Fibroblast of skin of right quadriceps (primary cell): Measurements from ENCODE around the gene ANP32B.
"Not testable (repeated sequence)": the region's sequence is repeated elsewhere in the genome, so short reads cannot be mapped to it uniquely, and the experiment has no call there.

ENCODE experiments used
- DNase-seq: peaks from one replicate; pipeline ENCODE4 v3.0.0-alpha.2; 2013

The ANP32B gene

DNA sequence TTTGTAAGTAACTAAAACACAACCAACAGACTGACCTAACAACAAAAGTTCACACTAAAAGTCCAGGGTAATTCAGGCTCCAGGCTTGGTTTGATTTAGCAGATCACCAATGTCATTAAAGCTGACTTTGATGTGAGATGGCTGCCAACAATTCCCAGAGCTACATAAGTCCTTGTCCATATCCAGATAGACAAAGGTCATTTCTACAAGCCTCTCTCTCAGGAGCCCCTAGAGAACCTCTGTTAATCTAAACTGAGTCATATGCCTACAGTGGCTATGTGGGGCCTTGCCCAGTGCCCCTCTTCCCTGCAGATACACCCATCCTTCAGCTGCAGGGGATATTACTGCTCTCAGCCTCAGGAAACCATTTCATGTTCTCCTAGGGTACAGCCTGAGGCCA, 18.2 kb upstream of the ANP32B start:
- no peak for DNase-seq

GRCh38 chr9:97966493-97966892, 16.6 kb upstream of the ANP32B start:
- no peak for DNase-seq

DNA sequence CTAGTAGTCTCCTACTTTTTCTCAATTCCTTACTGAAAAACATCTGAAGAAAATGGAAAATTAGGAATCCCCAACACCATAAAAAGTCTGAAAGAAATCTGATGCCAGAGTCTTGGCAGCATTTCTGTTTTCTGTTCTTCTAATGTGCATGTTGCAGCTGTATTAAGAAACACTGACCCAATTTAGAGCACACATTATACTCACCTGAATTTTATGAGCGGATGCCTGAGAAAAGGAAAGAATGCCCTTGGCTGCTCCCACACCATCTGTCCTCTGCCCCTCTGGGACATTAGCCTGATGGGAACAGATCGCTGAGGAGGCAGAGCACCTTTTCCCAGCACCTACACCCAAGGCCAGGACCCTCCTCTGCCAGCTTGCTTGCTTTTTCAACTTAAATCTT, 14.1 kb upstream of the ANP32B start:
- DNase-seq: no peak

DNA sequence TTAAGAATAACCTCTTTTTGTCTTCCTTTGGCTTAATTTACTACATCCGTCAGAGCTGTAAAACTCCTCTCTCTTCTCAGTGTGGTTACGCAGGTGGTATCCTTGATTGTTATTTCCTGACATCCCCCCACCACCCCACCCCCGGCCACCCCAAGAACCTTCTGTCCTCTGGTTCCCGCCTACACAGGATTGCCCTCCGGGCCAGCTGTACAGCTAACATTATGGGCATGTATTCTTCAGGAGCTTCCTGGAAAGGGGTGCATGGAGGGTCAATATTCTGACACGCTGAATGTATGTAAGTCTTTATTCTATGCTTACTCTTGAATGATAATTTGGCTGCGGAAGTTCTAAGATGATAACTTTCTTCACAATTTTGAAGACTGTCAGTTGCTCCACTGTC, 13.0 kb upstream of the ANP32B start:
- no peak for DNase-seq

- DNase-seq: no peak
Measured at GRCh38 chr9:97972753-97973152, 10.4 kb upstream of the ANP32B start.

- DNase-seq: peak; percentile 74
Measured at GRCh38 chr9:97975376-97975775, 7.8 kb upstream of the ANP32B start.

DNA sequence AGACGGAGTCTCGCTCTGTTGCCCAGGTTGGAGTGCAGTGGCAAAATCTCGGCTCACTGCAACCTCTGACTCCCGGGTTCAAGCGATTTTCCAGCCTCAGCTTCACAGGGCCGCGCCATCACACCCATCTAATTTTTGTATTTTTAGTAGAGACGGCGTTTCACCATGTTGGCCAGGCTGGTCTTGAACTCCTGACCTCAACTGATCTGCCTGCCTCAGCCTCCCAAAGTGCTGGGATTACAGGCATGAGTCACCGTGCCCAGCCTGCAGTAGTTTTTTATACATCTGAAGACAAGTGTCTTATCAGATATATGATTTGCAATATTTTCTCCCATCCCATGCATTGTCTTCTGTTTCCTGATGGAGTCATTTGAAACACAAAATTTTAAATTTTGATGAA, 6.5 kb upstream of the ANP32B start:
- DNase-seq: not testable (repeated sequence)

GRCh38 chr9:97978371-97979130, 4.6 kb upstream of the ANP32B start:
- no peak for DNase-seq

- no peak for DNase-seq
Measured at GRCh38 chr9:97979788-97980478, 3.2 kb upstream of the ANP32B start.

DNA sequence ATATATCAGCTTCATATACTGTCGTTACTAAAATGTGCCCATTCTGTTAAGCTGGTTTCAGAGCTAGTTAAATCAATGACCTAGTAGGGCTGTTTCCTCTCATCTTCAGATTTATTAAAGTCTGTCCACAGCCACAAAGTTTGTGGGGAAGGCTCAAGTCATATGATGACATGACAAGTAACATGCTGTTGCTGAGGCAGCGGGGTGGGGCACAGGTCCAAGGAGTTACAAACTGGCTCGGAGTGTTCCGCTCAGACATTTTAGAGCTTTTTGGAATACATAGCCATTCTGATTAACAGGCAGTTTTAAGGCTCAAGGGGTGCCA, 2.7 kb upstream of the ANP32B start:
- DNase-seq: peak; percentile 34

DNA sequence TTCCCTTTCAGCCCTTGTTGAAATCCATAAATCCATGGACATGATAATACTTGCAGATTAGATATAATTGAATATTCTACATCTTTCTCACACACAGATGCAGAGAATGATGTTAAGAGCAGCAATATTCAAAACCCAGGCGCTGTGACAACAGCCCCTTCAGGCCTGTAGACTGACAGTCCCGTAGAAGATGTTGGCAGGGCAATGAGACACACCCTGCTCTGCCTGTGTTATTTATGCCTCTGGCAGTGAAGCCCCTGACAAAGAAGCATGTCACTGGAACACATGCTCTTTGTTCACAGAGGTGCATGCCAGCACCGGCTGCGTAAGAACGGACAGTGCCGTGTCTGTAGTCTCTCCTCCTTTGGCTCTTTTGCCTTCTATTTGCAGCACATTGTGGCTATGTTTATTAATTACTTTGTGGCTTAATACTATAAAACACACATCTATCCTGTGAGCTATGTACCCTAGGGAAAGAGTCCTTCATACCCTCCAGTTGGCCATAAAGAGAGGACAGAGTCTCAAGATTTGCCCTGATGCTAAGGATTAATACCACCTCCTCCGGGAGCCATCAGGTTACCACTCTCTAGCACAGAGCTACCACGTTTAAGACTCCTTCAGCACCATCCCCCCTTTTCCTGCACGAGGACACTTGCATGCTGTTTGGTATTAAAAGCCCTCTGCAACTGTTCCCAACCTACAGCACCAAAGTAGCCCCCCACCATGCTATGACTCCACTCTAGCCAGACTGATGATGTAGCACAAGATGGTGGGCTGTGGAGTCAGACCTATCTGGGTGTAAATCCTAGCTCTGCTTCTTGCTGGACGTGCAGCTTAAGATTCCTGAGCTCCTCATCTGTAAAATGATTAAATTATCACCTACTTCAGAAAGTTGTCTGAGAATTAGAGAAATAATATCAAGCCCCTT, 2.0 kb upstream of the ANP32B start:
- DNase-seq: no peak

GRCh38 chr9:97981846-97982682, 1.1 kb upstream of the ANP32B start:
- DNase-seq: no peak

DNA sequence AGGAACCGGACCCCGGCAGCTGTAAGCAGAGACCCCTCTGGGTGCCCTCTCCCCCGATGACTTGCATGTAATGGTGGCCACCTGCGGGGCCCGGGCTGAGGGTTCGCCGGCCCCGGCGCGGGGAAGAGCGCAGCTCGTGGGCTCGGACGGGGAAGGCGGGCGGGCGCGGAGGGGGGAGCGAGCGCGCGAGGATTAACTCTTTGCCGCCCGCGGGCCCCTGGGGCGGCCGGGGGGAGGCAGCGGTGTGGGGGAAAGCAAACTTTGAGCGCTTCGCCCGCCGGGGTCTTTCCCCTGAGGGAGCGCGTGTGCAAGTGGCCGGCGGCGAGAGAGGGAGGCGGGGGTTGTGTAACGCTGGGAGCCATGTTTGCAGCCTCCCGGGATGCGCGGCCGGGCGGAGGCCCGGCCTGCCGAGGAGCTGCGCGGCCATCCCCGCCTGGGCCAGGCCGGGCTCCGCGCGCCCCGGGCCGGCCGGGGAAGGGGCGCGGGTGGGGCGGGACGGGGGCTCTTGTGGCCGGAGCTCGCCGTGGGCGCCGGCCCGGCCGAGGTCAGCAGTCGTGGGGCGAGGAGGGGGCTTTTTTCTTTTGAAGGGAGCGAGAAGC, 547 bp downstream of the ANP32B start:
- peak; percentile 40 for DNase-seq

- peak; percentile 79 for DNase-seq
Measured at GRCh38 chr9:97984188-97985057, 1.3 kb downstream of the ANP32B start.

DNA sequence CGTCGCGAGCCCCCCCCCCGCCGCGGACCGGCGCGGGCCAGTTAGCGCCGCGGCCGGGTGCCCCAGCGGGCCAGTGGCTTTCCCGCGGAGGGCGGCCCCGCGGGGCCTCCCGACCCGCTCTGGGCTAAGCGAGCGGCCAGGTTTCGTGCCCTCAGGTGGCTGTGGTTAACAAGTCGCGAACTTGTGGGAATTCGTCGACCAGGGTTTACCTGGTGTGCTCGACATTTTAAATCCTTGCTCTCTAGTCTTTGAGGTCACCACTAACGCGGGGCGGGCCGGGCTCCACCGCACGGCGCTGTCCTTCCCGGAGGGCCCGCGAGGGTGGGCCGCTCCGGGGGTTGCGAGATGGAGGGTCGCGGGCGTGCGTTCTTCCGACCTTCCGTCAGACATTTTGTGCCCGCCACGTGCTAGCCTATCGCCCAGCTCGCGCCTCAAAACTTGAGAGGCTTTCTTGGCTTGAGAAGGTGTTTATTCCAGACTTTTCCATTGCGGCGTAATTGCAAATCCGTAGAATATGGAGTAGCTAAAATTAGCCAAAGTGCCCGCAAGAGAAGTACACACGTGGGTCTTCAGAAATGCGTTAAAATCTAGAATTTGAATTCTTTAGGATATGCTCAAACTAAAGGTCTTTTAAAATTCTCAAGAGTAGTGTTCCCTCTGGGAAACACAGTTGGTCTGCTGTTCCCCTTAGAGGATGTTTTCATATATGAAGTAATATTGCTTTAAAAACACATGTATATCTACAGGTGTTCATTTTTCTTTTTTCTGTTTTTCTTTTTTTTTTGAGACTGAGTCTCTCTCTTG, 2.1 kb downstream of the ANP32B start:
- peak; percentile 26 for DNase-seq

DNA sequence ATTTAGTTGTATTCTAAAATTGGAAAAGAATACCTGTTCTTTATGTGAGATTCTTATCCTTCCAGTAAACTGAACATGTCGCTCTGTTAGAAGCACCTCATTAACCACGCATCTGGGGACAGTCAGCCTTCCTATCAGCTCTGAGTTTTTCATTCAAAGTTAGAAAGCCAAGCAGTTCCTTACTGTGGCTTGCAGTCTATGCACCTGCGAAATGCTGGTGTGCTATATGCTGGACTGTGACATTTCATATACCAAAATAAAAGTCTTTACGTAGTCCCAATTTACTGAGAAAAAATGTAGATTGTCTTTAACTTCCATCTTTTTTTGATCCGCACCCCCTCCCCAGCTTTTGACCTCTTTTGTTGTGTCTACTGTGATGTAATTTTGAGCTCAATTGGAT, 4.3 kb downstream of the ANP32B start:
- no peak for DNase-seq

GRCh38 chr9:97990259-97990658, 7.1 kb downstream of the ANP32B start:
- peak; percentile 77 for DNase-seq

DNA sequence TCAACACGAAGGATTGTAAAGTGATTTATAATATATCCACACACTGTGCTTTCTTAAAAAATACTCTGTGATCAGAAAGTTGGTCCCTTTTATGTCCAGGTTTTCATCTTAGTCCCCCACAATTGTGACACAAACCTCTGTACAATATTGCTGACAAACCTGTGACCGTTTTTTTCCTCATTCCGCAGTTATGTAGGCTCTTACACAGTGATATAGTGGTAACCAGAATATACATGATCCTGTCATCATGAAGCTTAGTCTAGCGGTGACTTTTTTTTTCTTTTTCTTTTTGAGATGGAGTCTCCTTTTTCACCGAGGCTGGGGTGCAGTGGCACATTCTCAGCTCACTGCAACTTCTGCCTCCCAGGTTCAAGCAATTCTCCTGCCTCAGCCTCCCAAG, 8.7 kb downstream of the ANP32B start:
- no peak for DNase-seq

GRCh38 chr9:97992219-97992618, 9.1 kb downstream of the ANP32B start:
- DNase-seq: no peak

DNA sequence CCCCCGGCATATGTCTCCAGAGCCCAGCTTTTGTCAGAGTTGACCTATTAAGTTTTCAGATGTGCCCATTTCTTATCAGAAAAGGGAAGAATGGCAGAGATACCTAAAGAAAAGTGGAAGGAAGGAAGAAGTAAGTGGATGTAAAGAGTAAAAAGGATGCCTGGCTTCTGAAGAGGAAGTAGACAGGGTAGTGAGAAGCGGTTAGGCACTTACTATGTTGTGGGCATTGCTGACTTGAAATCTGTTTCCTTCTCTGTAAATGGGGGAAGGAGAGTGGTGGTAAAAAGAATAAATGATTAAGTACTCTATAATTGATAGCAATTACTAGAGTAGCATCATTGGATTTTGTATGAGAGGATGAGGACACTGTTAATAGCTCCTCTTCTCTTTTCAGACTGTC, 9.9 kb downstream of the ANP32B start:
- no peak for DNase-seq
